Measurements from ENCODE around the gene RTN4R.

DNA sequence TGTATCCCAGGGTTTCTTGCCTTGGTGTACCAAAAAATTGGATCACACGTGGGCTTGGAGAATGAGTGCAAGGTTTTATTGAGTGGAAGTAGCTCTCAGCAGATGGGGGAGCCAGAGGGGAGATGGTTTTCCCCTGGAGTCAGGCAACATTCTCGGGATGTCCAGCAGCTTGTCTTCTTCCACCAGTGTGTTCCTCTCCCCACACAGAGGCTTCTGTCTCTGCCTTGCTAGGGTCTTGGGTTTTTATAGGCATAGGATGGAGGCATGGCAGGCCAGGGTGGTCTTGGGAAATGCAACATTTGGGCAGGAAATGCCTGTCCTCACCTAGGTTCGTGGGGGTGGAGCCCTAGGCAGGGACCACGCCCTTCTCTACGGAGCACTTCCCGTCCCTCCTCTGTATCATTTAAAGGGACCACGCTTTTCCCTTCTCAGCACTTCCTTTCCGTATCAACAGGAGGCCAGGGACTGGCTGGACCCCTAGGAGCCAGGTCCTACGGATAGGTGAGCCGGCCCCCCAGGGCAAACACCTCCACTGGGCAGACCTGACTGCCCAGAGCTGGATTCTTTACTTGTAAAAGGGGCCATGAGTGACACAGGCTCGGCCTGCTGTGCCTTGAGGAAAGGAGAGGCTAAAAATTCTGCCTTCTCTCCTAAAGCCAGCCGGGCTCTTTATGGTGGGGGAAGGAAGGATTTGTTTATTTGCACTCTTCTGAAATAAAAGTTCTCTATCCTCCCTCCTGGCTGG is 62.0 kb downstream of the RTN4R start:
- TF ChIP-seq, protein P1, sequence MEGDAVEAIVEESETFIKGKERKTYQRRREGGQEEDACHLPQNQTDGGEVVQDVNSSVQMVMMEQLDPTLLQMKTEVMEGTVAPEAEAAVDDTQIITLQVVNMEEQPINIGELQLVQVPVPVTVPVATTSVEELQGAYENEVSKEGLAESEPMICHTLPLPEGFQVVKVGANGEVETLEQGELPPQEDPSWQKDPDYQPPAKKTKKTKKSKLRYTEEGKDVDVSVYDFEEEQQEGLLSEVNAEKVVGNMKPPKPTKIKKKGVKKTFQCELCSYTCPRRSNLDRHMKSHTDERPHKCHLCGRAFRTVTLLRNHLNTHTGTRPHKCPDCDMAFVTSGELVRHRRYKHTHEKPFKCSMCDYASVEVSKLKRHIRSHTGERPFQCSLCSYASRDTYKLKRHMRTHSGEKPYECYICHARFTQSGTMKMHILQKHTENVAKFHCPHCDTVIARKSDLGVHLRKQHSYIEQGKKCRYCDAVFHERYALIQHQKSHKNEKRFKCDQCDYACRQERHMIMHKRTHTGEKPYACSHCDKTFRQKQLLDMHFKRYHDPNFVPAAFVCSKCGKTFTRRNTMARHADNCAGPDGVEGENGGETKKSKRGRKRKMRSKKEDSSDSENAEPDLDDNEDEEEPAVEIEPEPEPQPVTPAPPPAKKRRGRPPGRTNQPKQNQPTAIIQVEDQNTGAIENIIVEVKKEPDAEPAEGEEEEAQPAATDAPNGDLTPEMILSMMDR (IDR thresholded peaks at IDR 0.05) = peak in 1 of 12 donors; percentile 23
- TF ChIP-seq POLR2A (IDR thresholded peaks at IDR 0.05) = peak in 1 of 2 donors; percentile 20
